GM20431 (cell line): ENCODE results near the gene CIRBP.

Experiments used
- in situ Hi-C: fragments of 300-500 bp; cut with MseI, MboI; formaldehyde crosslinking; loops from one replicate; pipeline ENCODE4 v1.15.0; 2020; ENCODE audit warnings: low sequenced_read_pairs; ENCODE audit not compliant: unreplicated experiment

CIRBP gene

DNA sequence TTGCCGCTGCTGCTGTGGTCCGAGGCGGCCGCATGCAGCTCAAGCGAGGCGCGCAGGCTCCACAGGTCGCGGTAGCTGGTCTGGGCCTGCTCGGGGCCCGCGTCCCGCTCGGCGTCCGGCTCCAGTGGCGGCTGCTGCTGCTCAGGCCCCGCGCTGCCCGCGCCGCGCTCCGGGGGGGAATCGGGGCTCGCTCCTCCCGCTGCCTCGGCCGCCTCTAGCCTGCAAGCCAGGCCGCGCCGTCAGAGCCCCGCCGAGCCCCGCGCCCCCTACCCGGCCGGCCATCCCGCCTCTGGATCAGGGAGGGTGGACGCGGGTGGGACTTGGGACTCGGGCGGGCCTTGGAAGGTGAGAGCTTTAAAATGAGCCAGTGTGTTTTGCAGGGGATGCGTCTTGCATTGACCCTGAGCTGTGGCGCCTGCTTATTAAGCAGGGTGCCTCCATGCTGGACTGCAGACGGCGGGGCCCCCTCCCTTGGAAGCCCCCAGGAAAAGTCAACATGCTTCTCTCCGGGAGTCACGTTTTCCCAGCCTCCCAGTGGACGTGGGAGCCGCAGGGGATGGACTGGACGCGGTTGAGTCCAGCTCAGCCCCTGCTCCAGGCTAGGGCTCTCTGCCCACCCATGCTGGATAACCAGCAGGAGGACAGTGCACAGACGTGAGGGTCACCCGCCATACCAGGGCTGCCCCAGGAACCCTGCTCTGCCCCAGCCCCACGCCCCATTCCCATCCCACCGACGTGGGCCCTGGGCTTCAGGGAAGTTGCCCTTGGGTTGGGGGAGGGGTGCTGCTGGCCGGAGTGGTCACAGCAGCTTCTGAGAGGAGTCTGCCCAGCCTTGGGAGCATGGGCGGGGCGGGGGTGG lies 39.0 kb upstream of the CIRBP start:
- in situ Hi-C loops = no loop called here

DNA sequence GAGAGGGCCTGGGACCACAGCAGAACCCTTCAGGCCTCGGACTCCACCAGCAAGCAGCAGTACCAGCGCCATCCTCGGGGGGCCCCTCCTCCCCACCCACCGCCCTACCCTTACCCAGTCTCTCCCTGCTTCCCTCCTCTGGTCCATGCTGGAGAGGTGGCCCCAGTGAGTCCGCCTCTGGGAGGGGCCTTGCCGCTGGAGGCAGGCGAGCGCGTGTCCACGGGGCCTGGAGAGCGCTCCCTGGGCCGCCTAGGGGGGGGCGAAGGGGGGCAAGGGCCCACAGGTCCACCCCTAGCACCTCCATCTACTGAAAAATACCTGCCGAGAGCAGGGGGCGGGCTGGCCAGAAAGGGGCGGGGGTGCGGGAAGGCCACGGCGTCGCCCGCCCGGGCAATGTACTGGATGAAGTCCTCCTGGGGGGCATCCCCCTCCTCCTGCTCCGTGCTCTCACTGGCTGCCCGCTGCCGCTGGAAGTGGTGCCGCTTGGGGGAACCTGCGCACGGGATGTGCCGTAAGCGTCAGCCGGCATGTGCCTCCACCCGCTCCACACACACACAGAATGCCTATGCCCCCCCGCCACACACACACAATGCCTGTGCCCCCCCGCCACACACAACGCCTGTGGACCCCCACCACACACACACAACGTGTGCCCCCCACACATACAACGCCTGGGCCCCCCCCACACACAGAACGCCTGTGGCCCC lies 38.2 kb upstream of the CIRBP start:
- in situ Hi-C loops = no loop called here

DNA sequence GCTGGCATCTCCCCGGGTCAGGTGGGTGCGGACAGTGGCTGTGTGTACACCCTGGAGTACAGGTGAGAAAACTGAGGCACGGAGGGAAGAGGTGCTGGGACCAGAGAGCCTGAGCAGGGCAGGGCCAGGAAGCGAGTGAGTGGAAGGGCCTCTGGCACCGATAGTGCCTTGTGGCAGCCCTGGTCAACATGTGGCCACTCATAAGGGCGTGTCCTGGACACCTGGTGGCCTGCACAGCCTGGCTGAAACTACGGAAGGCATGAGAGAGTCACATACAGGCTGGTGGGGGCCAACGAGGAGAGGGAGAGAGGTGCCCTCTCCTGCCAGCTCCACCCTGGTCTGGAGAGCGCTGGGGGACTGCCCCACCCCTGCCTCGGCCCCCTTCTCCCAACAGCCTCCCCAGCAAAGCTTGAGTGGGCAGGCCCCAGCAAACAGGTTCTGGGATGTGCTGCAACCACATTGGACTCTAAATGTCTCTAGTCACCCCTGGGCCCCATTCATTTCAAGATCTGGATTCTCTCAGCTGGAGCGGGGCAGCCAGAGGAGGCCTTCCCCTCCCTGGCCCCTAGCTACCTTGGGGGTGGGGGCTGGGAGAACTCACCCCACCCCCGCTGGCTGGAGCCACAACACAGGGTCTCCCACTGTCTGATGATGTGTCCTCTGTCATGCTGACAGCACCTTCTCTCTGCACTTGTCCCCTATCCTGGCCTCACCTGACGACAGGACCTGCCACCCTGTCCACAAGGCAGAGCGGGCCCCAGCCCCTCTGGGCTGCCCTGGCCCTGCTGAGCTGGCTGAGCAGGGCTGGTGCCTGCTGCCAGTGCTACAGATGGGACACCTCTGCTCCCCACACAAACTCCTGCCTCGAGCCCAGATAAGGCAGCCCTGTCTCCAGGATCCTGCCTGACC lies 37.1 kb upstream of the CIRBP start:
- in situ Hi-C loops = no loop called here

DNA sequence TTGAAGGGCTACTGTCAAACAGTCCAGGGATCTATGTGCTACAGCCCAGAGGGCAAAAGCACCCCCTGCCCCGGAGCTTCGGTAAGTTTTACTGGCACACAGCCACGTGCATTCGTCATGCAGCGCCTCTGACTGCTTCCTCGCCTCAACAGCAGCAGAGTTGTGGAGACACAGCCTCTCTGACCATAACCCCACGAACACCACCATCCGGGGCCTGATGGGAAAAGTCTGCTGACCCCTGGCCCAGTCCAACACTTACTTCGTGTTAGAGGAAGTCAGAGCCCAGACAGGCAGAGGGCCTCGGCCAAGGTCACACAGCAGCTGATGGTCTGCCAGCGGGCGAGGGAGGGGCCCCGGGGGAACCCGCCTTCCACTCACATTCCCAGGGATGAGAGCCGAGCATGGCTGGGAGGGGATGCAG lies 36.5 kb upstream of the CIRBP start:
- in situ Hi-C loops = no loop called here

DNA sequence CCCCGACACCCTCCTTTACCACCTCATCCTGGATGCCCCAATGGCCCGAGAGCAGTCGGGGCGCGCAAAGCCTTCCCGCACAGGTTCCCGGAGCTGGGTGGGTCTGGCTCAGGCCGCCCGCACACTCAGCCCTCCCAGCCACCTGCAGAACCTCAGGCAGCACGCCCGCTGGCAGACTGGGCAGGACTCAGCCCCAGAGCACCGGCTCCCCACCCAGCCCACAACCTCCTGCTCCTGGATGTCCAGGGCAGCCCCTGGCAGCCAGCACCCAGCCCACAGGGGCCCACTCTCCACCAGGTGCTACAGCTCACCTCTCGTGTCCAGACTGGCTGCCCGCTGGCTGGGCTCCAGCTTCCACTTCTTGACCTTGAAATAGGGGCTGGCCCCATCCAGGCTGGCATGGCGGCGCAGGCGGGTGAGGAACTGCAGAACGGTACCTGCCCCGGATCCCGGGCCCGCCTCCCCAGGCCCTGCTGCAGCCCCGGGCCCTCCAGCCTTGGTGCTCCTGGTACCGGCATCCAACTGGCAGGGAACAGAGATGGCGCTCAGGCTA lies 35.9 kb upstream of the CIRBP start:
- in situ Hi-C loops = no loop called here

DNA sequence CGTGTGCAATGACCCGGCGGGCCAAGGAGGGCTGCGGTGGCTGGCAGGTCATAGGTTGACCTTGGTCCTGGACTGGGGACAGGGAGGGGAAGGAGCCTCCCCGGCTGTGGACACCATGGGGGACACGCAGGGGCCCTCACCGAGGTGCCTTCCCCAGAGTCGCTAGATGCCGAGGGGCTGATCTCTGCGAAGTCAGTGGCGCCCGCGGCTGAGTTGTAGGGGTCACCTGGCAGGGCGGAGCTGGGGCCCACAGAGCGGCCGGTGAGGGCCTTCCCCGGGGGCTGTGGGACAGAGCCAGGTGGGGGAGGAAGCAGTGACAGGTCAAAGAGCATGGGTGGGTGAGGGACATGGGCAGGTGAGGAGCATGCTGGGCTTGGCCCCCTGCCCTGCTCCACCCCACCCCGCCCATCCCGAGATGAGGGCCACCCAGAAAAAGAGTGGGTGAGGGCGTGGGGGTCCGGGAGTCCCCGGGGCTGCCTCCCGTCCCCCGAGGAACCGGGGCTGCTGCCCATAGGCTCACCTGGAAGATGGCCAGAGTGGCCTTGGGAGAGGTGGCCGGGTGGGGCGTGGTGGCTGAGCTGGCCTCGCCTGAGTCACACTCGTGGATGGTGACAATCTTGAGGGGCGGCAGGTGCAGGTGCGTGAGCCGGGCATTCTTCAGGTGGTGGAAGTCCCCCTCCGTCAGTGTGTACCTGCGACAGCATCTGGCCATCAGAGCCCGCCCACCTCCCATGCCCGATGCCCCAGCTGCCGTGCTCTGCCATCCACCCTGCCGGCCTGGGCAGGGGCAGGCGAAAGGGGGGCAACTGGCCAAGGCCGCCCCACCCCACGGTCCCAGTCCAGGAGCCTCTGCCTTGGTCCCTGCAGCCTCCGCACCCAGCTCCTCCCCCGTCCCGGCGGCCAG lies 34.8 kb upstream of the CIRBP start:
- in situ Hi-C loops = no loop called here

DNA sequence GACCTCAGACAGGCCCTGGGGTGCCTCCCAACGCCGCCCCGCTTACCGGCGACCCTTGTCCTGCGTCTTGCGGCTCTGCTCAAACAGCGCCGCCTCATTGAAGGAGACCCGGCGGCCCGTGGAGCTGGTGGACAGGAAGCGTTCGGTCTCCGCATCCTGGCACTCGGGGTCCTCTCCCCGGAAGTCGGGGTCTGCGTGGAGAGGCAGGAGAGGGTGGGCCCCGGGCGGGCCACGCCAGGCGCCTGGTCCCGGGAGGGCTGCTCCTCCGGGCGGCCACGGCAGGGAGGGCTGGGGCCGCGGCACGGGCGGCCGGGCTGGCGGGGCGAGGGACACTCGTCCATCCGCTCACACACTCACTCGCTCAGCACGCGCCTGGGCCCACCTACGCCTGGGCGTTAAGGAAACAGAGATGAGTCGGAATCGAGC lies 34.2 kb upstream of the CIRBP start:
- in situ Hi-C loops = no loop called here

DNA sequence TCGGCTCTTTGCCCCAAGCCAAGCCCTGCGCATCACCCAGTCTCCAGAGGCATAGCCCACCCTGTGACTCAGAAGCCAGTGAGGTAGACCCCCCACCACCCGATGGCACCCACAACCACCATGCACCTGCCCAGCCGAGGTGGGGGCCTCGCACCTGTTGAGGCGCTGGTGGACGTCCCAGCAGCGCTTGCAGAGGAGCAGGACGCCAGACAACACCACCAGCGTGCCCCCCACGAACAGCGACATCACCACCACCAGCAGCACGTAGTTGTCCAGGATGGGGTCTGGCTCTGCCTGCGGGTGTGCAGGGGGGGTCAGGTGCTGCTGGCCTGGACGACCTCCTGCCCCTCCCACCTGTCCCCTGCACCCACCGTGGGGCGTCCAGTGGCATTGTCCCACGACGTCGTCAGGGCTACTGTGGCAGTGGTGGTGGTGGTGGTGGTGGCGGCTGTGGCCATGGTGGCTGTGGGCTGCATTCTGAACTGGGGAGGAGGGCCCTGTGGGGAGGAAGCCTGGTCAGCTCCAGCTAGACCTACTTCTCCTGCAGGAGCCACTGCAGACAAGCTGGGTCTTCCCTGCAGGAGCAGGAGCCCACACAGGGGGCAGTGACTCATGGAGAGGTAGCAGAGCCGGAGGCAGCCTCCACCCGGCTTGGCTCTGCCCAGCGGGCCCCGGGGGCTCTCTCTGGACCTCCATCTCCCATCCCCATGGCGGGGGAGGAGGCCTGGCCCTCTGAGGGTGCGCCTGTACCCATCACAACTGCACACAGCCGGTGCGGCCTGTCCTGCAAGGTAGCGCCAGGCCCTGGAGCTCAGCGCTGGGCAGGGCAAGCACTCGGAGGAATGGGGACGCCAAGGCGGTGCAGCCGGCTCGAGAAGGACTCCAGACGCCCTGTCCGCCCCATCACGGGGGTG lies 33.2 kb upstream of the CIRBP start:
- in situ Hi-C loops = no loop called here

DNA sequence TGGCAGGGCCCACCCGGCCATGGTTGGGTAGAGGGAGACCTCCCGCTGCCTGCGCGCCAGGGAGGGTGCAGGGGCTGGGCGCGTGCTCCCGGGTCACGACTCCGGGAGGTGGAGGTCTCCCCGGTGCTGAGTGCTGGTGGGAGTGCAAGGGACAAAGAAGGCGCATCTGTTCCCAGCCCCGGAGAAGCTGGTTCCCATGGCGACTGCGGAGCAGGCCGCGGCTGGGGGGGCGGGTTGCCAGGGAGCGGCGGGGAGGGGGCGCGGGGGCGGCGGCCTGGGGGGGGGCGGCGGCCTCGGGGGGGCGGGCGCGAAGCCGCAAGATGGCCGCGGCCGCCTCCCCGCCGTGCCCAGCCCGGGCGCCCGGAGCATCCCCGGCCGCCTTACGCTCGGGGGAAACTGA lies 32.6 kb upstream of the CIRBP start:
- in situ Hi-C loops = no loop called here

DNA sequence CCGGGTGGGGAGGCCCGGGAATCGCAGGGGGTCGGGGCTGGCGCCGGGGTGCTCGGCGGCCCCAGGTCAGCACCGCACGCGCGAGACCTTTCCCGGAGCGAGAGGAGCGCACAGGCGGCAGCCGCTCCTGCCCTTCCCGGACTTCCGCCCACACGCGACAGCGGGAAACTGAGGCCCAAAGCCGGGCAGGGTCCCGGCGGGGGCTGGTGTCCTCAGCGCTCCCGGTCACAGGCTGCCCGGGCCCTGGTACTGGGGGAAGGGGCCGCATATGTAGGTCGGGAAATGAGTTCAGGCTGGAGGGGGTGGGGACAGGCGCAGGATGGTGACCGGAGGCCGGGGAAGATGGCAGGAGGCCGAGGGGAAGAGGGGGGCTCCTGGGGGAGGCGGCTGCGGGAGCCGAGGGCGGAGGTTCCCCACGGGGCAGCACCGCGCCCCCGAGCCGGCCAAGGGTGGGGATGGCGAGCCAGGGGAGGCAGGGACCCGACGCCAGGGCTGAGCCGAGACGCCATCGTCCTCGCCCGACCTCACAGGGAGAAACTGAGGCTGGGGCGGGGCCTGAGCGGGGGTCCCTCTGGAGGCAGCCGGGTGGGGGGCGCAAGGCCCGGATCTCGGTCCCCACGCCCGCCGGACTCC lies 32.0 kb upstream of the CIRBP start:
- in situ Hi-C loops = no loop called here

DNA sequence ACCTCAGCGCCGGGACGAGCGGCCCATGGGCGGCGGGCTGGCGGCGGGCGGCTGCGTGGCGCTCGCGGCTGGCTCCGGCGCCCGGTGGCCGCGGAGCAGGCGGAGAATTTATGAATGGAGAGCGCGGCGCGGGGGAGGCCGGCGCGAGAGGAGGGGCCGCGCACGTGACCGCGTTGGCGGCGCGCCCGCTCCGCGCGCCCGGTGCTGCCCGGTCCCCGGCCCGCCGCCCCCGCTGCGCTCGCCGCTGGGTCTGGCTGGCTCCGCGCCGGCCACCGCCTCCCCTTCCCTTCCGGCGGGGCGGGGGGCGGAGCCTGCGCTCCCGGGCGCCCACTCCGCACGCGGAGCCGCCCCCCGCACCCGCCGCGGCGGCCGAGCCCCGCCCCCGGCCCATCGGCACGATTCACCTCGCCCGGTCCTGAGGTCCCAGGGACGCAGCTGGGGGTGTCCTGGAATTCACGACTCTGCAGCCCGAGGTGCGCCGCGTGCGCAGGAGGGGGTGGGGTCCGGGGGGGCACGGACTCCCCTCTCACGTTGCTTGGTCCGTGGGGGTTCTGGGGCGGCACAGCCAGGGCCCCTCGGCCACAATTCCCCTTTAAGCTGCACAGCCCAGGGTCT lies 31.3 kb upstream of the CIRBP start, which contains the start of gene CBARP:
TSS of gene CBARP (minus strand) at position 252 of the 615 bp plus-strand sequence. CDS start 1,905 bp downstream, outside the sequence.
- in situ Hi-C loops = no loop called here

DNA sequence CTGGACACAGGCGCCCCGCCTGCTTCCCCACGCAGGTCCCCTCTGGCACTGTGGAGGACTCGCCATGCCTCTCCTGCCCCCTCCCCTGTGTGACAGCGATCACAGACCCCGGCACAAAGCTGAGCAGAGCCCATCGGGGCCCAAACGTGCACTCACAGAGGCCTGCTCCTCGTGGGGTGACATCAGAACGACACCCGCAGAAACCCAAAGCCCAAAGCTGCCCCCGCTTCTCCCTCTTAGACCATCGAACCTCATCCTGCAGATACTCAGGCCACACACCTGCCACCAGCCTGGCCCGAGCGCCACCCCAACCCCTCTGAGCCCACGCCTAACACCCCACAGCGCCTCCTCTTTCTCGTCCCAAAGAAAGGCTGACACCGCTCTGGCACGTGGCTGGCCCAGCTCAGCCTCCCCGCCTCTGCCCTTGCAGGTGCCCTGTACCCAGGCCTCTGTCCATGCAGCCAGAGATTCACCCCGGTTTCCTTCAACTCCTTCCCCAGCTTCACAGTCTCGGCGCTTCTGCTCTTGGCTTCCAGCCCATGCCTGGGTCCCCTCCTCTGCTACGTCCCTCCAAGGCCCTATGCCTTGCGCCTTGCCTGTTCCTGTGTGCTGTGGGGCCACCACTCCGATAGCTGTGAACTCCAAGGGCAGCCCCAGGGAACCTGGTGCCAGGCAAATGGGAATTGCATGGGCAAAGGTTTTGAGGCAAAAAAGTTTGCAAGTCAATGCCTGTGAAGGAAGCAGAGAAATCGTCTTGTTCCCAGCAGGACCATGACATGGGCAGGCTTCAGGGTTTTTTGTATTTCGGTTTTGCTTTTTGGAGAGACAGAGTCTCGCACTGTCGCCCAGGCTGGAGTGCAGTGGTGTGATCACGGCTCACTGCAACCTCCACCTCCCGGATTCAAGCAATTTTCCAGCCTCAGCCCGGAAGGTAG lies 30.5 kb upstream of the CIRBP start:
- in situ Hi-C loops = no loop called here

DNA sequence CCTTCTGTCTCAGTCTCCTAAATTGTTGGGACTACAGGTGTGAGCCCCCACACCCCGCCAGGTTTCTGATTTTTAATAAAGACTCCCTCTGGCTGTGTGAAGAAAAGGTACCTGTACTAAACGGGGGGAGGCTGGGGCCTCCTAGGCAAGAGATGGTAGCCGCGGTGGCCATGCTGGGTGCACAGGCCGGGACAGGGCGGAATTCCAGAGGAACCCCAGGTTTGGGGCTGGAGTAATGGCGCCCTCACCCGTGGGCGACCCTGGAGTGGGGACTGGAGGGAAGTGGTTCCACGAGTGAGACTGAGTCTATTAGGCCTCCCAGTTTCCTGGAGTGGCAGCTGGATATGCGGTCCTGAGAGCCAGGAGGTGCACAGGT lies 29.7 kb upstream of the CIRBP start:
- in situ Hi-C loops = no loop called here

DNA sequence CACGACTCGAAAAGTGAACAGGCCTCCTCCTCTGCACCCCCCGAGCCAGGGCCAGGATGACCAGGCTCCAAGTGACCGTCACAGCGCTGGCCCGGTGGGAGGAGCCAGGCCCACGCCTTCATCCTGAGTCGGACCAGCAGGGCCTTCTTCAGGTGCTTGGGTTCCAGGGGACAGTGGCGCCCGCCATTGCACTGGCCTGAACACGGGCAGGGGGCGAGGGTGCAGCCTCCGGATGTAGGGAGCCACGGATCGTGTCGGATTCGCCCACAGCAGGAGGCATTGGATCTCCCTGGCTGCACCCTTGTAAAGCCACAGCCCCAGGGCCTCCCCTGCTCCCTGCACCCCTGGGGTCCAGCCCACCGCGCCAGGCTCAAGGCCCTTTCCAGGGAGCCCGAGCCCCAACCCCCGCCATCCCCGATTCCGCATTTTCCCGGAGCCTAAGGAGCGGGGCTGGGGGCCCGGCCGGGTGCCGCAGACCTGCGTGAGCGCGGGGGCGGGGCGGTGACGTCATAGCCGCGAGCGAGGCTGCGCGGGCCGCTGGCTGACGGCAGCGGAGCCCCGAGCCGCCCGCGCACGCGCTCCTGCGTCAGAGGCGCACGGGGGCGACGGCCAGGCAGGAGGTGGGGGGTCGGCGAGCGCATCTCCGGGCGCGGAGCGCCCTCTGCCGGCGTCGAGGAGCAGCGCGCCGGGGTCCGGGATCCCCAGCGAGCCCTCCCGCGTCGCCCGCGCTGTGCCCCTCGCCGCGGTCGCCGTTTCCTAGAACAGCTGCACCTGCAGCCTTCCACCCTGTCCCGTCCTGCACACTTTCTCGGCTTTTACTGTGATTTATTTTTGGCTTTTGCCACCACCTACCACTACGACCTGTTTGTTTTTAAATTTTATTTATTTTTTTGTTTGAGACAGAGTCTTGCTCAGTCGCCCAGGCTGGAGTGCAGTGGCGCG lies 29.1 kb upstream of the CIRBP start:
- in situ Hi-C loops = no loop called here

DNA sequence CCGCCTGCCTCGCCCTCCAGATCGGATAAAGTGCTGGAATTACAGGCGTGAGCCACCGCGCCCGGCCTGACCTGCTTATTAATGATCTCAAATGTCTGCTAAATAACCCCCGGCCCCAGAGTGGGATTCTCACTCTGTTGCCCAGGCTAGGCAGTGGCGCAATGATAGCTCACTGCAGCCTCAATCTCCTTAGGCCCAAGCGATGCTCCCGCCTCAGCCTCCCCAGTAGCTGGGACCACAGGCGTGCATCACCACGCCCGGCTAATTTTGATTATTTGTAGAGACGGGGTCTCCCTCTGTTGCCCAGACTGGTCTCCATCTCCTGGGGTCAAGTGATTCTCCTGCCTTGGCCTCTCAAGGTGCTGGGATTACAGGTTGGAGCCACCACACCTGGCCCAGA lies 28.2 kb upstream of the CIRBP start:
- in situ Hi-C loops = no loop called here
